Endodermal cell (in vitro differentiated cells): Measurements from ENCODE around the gene PP2D1. TPM values are rescaled to one million over a fixed set of nuclear protein-coding genes. Genes with fewer than 3 reads are reported as not detected.

Experiments used
- DNase-seq: peaks from one replicate; pipeline ENCODE4 v3.0.0-alpha.2; 2017
- H3K27ac ChIP-seq: 2 replicates; pipeline ENCODE4 v1.5.1; 2013; ENCODE audit warnings: mild to moderate bottlenecking, low read depth, low read length, moderate library complexity
- H3K27me3 ChIP-seq: 2 replicates; pipeline ENCODE4 v1.6.1; 2013; ENCODE audit warnings: mild to moderate bottlenecking, low read length, moderate library complexity; ENCODE audit not compliant: insufficient read depth, control insufficient read depth, poor library complexity, severe bottlenecking
- H3K36me3 ChIP-seq: 2 replicates; pipeline ENCODE4 v1.7.0; 2013; ENCODE audit warnings: mild to moderate bottlenecking, low read length, moderate library complexity; ENCODE audit not compliant: control insufficient read depth, insufficient read depth
- H3K4me1 ChIP-seq: one replicate; pipeline ENCODE4 v1.7.0; 2013; ENCODE audit warnings: low read length; ENCODE audit not compliant: control insufficient read depth, insufficient read depth
- H3K4me3 ChIP-seq: 2 replicates; pipeline ENCODE4 v1.5.1; 2013; ENCODE audit warnings: mild to moderate bottlenecking, low read length, moderate library complexity
- H3K9ac ChIP-seq: 2 replicates; pipeline ENCODE4 v1.6.1; 2013; ENCODE audit warnings: mild to moderate bottlenecking, low read length, moderate library complexity; ENCODE audit not compliant: poor library complexity, severe bottlenecking; ENCODE audit errors: extremely low read depth
- H3K9me3 ChIP-seq: 2 replicates; pipeline ENCODE4 v1.6.1; 2013; ENCODE audit warnings: mild to moderate bottlenecking, low read length, moderate library complexity; ENCODE audit not compliant: control insufficient read depth
- H3K27ac Mint-ChIP-seq: 2 replicates; pipeline ENCODE4 v1.8.0; 2020; ENCODE audit warnings: mixed read lengths
- H3K27me3 Mint-ChIP-seq: 2 replicates; pipeline ENCODE4 v1.8.0; 2021; ENCODE audit warnings: mild to moderate bottlenecking, mixed read lengths; ENCODE audit not compliant: insufficient read depth
- H3K36me3 Mint-ChIP-seq: 2 replicates; pipeline ENCODE4 v1.8.0; 2020; ENCODE audit warnings: low read depth, mixed read lengths
- H3K4me1 Mint-ChIP-seq: 2 replicates; pipeline ENCODE4 v1.8.0; 2020; ENCODE audit warnings: mixed read lengths
- H3K4me3 Mint-ChIP-seq: 2 replicates; pipeline ENCODE4 v1.8.0; 2020; ENCODE audit warnings: mild to moderate bottlenecking, moderate library complexity, mixed read lengths
- H3K9me3 Mint-ChIP-seq: 2 replicates; pipeline ENCODE4 v1.8.0; 2020; ENCODE audit warnings: mild to moderate bottlenecking, mixed read lengths
- CTCF ChIP-seq: fragments of 200-600 bp; sonication (generic); conservative IDR thresholded peaks from 2 replicates; pipeline ENCODE4 v1.5.0; 2021; ENCODE audit warnings: antibody characterized with exemption, mild to moderate bottlenecking
- WGBS, 2 experiments: methylation state at CpG; one replicate each; pipeline versions ENCODE4 v1.1.5 to v1.1.7; 2013; ENCODE audit warnings: missing lambda C conversion rate in 2 of 2, mixed read lengths in 1 of 2; ENCODE audit not compliant: insufficient coverage in 1 of 2, insufficient read length in 1 of 2; 5-methylcytosine and 5-hydroxymethylcytosine counted together
- total RNA-seq, 2 donors: library from RNA; stranded (reverse); fragmentation: NEBNext Ultra II Directional in 1 of 2; extraction: Animal tissue kit (Norgen Biotek cat#: 25700) in 1 of 2; gene quantifications; 2 replicates in 1 of 2; 3 replicates in 1 of 2; pipeline ENCODE4 v1.2.1, GENCODE V29; 2021

PP2D1 gene
- total RNA-seq, 2 donors from 2014 or later: not detected

- H3K4me3 Mint-ChIP-seq: peak overlapping the region; percentile 96
- H3K4me1 Mint-ChIP-seq: peaks cover 23% of the 10 kb centered on the region
- H3K27me3 ChIP-seq: no peaks in the 10 kb centered on the region
- H3K36me3 Mint-ChIP-seq: no peaks in the 10 kb centered on the region
- H3K9me3 ChIP-seq: no peaks in the 10 kb centered on the region
- H3K4me1 ChIP-seq: no peaks in the 10 kb centered on the region
- H3K27ac ChIP-seq: no peak overlapping the region
- H3K27me3 Mint-ChIP-seq: no peaks in the 10 kb centered on the region
- no peak for DNase-seq
- peaks cover 2% of the 10 kb centered on the region for H3K9me3 Mint-ChIP-seq
- H3K9ac ChIP-seq: no peak overlapping the region
- 96% methylated on average over 9 of the region's 9 CpGs for WGBS, 2 experiments
- peak overlapping the region; percentile 100 for H3K27ac Mint-ChIP-seq
- H3K36me3 ChIP-seq: peaks cover 7% of the 10 kb centered on the region
- no peak for TF ChIP-seq CTCF
- peak overlapping the region; percentile 96 for H3K4me3 ChIP-seq
Measured at GRCh38 chr3:19945534-19945933, 66.5 kb downstream of the PP2D1 start.

- TF ChIP-seq CTCF: no peak
- Histone ChIP-seq H3K9ac (no peak overlapping the region), H3K4me1 (no peaks in the 10 kb centered on the region), H3K36me3 (no peaks in the 10 kb centered on the region), H3K27me3 (no peaks in the 10 kb centered on the region), H3K4me3 (no peak overlapping the region), H3K27ac (no peak overlapping the region), H3K9me3 (no peaks in the 10 kb centered on the region)
- H3K9me3 Mint-ChIP-seq: peaks cover 2% of the 10 kb centered on the region
- DNase-seq: no peak
- H3K36me3 Mint-ChIP-seq: no peaks in the 10 kb centered on the region
- no peaks in the 10 kb centered on the region for H3K27me3 Mint-ChIP-seq
- no peak overlapping the region for H3K4me3 Mint-ChIP-seq
- WGBS, 2 experiments: 84 to 91% methylated on average over 1 of the region's 1 CpG
- H3K4me1 Mint-ChIP-seq: peaks cover 5% of the 10 kb centered on the region
- H3K27ac Mint-ChIP-seq: no peak overlapping the region
Measured at GRCh38 chr3:19940643-19941042, 71.4 kb downstream of the PP2D1 start.

- peaks cover 8% of the 10 kb centered on the region for H3K4me1 Mint-ChIP-seq
- Histone ChIP-seq H3K9ac (no peak overlapping the region), H3K4me3 (no peak overlapping the region), H3K9me3 (no peaks in the 10 kb centered on the region), H3K27ac (no peak overlapping the region), H3K27me3 (no peaks in the 10 kb centered on the region), H3K36me3 (no peaks in the 10 kb centered on the region), H3K4me1 (no peaks in the 10 kb centered on the region)
- TF ChIP-seq CTCF: no peak
- H3K27ac Mint-ChIP-seq: no peak overlapping the region
- WGBS, 2 experiments: 100% methylated on average over 1 of the region's 1 CpG; no CpG with 5 or more reads in 1 of the 2 experiments
- H3K9me3 Mint-ChIP-seq: peaks cover 2% of the 10 kb centered on the region
- no peak for DNase-seq
- H3K36me3 Mint-ChIP-seq: no peaks in the 10 kb centered on the region
- no peak overlapping the region for H3K4me3 Mint-ChIP-seq
- H3K27me3 Mint-ChIP-seq: no peaks in the 10 kb centered on the region
Measured at GRCh38 chr3:19938295-19938627, 73.8 kb downstream of the PP2D1 start.
